IMR-90 (cell line): Measurements from ENCODE around the gene AGO3. TPM values are rescaled to one million over a fixed set of nuclear protein-coding genes. Genes with fewer than 3 reads are reported as not detected.

Experiments used
- ATAC-seq: fragments of 200-7000 bp; cut with Tn5 transposase; 2 replicates; pipeline ENCODE4 v1.9.1; 2020; ENCODE audit warnings: low read depth, mild to moderate bottlenecking, moderate library complexity
- BruUV-seq: library from RNA; stranded (reverse); fragments of 400-500 nt; replicated peaks from 2 replicates; lab custom pipeline; 2021; lab: Mats Ljungman, UMichigan
- CTCF ChIA-PET: fragments of 300-600 bp; formaldehyde crosslinking; extraction: SDS; loops from one replicate; lab custom pipeline; 2021; ENCODE audit warnings: antibody characterized with exemption; lab: Yijun Ruan, JAX
- POLR2A ChIA-PET: fragments of 300-600 bp; sonication (Branson Sonifier 250); formaldehyde crosslinking; loops from one replicate; lab custom pipeline; 2022; ENCODE audit warnings: antibody characterized with exemption; ENCODE audit not compliant: unreplicated experiment; lab: Charles Lee
- DNase-seq: peaks from one replicate; pipeline ENCODE4 v3.0.0; 2013
- H2AFZ ChIP-seq: replicated peaks from 2 replicates; pipeline ENCODE3; 2013; ENCODE audit warnings: low read length, mild to moderate bottlenecking; ENCODE audit not compliant: poor library complexity
- H2AK5ac ChIP-seq: 2 replicates; pipeline ENCODE4 v1.6.1; 2013; ENCODE audit warnings: low read depth, low read length, inconsistent platforms
- H2AK9ac ChIP-seq: replicated peaks from 2 replicates; pipeline ENCODE3; 2013; ENCODE audit warnings: mild to moderate bottlenecking, low read depth, low read length, moderate library complexity; ENCODE audit not compliant: poor library complexity
- H2BK120ac ChIP-seq: 2 replicates; pipeline ENCODE4 v1.6.1; 2013; ENCODE audit warnings: low read depth, low read length, inconsistent platforms
- H2BK15ac ChIP-seq: 3 replicates; pipeline ENCODE4 v1.6.1; 2013; ENCODE audit warnings: low read depth, low read length, inconsistent platforms
- H2BK20ac ChIP-seq: 2 replicates; pipeline ENCODE4 v1.6.1; 2013; ENCODE audit warnings: low read depth, mild to moderate bottlenecking, inconsistent platforms, low read length, moderate library complexity
- H2BK5ac ChIP-seq: 2 replicates; pipeline ENCODE4 v1.6.1; 2013; ENCODE audit warnings: mild to moderate bottlenecking, low read depth, low read length, inconsistent platforms; ENCODE audit not compliant: poor library complexity, severe bottlenecking
- H3K14ac ChIP-seq: replicated peaks from 2 replicates; pipeline ENCODE4 v1.6.1; 2013; ENCODE audit warnings: low read depth, low read length, inconsistent platforms
- H3K18ac ChIP-seq: 2 replicates; pipeline ENCODE4 v1.6.1; 2013; ENCODE audit warnings: low read depth, low read length, control low read depth
- H3K23ac ChIP-seq: 2 replicates; pipeline ENCODE4 v1.6.1; 2013; ENCODE audit warnings: low read depth, low read length, inconsistent platforms
- H3K27ac ChIP-seq: 2 replicates; pipeline ENCODE4 v1.5.1; 2013; ENCODE audit warnings: mild to moderate bottlenecking, control low read depth, low read length; ENCODE audit not compliant: insufficient read depth
- H3K27me3 ChIP-seq: 2 replicates; pipeline ENCODE4 v1.6.1; 2013; ENCODE audit warnings: low read length; ENCODE audit not compliant: control insufficient read depth, insufficient read depth
- H3K36me3 ChIP-seq: 2 replicates; pipeline ENCODE4 v1.6.1; 2013; ENCODE audit warnings: low read length, mixed read lengths; ENCODE audit not compliant: control insufficient read depth, insufficient read depth
- H3K4ac ChIP-seq: 2 replicates; pipeline ENCODE4 v1.6.1; 2013; ENCODE audit warnings: low read depth, low read length, inconsistent platforms
- H3K4me1 ChIP-seq: 2 replicates; pipeline ENCODE4 v1.6.1; 2013; ENCODE audit warnings: low read length, mixed read lengths; ENCODE audit not compliant: control insufficient read depth, insufficient read depth
- H3K4me2 ChIP-seq: 2 replicates; pipeline ENCODE4 v1.6.1; 2013; ENCODE audit warnings: low read depth, mild to moderate bottlenecking, control low read depth, low read length, moderate library complexity
- H3K4me3 ChIP-seq: 2 replicates; pipeline ENCODE4 v1.5.1; 2013; ENCODE audit warnings: low read depth, mild to moderate bottlenecking, control low read depth, low read length, moderate library complexity; ENCODE audit not compliant: insufficient read depth
- H3K56ac ChIP-seq: 2 replicates; pipeline ENCODE4 v1.6.1; 2013; ENCODE audit warnings: low read length, inconsistent platforms; ENCODE audit not compliant: insufficient read depth; ENCODE audit errors: extremely low read depth
- H3K79me1 ChIP-seq, 2 experiments: 2 replicates each; pipeline ENCODE4 v1.6.1; 2013; ENCODE audit warnings: low read length in 2 of 2, inconsistent platforms in 1 of 2, low read depth in 1 of 2
- H3K9ac ChIP-seq: 2 replicates; pipeline ENCODE4 v1.6.1; 2013; ENCODE audit warnings: low read depth, low read length, control low read depth
- H3K9me1 ChIP-seq: 2 replicates; pipeline ENCODE4 v1.6.1; 2013; ENCODE audit warnings: low read length, inconsistent platforms; ENCODE audit not compliant: insufficient read depth
- H3K9me3 ChIP-seq: 2 replicates; pipeline ENCODE4 v1.6.1; 2013; ENCODE audit warnings: low read length; ENCODE audit not compliant: control insufficient read depth, insufficient read depth
- H4K20me1 ChIP-seq: 2 replicates; pipeline ENCODE4 v1.6.1; 2013; ENCODE audit warnings: low read length, inconsistent platforms; ENCODE audit not compliant: insufficient read depth
- H4K5ac ChIP-seq: 2 replicates; pipeline ENCODE4 v1.6.1; 2013; ENCODE audit warnings: mild to moderate bottlenecking, low read depth, low read length, control low read depth
- H4K8ac ChIP-seq, 2 experiments: 2 replicates each; pipeline ENCODE4 v1.6.1; 2013; ENCODE audit warnings: low read depth in 2 of 2, low read length in 2 of 2, control low read depth in 1 of 2, inconsistent platforms in 1 of 2
- H4K91ac ChIP-seq: 2 replicates; pipeline ENCODE4 v1.6.1; 2013; ENCODE audit warnings: low read depth, low read length, inconsistent platforms; ENCODE audit not compliant: insufficient read depth
- BHLHE40 ChIP-seq: fragments of 150-350 bp; IDR thresholded peaks from 2 replicates; pipeline ENCODE4 v1.6.1; 2016; ENCODE audit warnings: mild to moderate bottlenecking, low read depth, low read length
- CEBPB ChIP-seq: IDR thresholded peaks from 2 replicates; pipeline ENCODE4 v1.6.1; 2012; ENCODE audit warnings: low read depth, low read length, improper control_type of control experiment
- CHD1 ChIP-seq: IDR thresholded peaks from 2 replicates; pipeline ENCODE4 v1.6.1; 2012; ENCODE audit warnings: low read depth, low read length, improper control_type of control experiment
- ELK1 ChIP-seq: fragments of 150-350 bp; IDR thresholded peaks from 2 replicates; pipeline ENCODE4 v1.6.1; 2016; ENCODE audit warnings: low read depth, mild to moderate bottlenecking, low read length, moderate library complexity, borderline replicate concordance
- FOS ChIP-seq: fragments of 150-350 bp; IDR thresholded peaks from 2 replicates; pipeline ENCODE4 v1.6.1; 2016; ENCODE audit warnings: low read depth, low read length
- MAFK ChIP-seq: IDR thresholded peaks from 2 replicates; pipeline ENCODE4 v1.6.1; 2012; ENCODE audit warnings: low read depth, low read length, improper control_type of control experiment
- MAZ ChIP-seq: IDR thresholded peaks from 2 replicates; pipeline ENCODE4 v1.6.1; 2012; ENCODE audit warnings: low read depth, mild to moderate bottlenecking, low read length, improper control_type of control experiment, moderate library complexity, borderline replicate concordance
- MXI1 ChIP-seq: IDR thresholded peaks from 2 replicates; pipeline ENCODE4 v1.6.1; 2012; ENCODE audit warnings: low read depth, mild to moderate bottlenecking, low read length, moderate library complexity, borderline replicate concordance
- NFE2L2 ChIP-seq: fragments of 150-350 bp; IDR thresholded peaks from 2 replicates; pipeline ENCODE4 v1.6.1; 2016; ENCODE audit warnings: low read depth, mild to moderate bottlenecking, low read length
- POLR2A ChIP-seq: IDR thresholded peaks from 2 replicates; pipeline ENCODE4 v1.6.1; 2012; ENCODE audit warnings: mild to moderate bottlenecking, low read depth, low read length
- RAD21 ChIP-seq: IDR thresholded peaks from 2 replicates; pipeline ENCODE4 v1.6.1; 2012; ENCODE audit warnings: low read length, improper control_type of control experiment
- RCOR1 ChIP-seq: IDR thresholded peaks from 2 replicates; pipeline ENCODE4 v1.6.1; 2012; ENCODE audit warnings: mild to moderate bottlenecking, low read length, improper control_type of control experiment; ENCODE audit not compliant: insufficient replicate concordance
- RFX5 ChIP-seq: IDR thresholded peaks from 2 replicates; pipeline ENCODE4 v1.8.0; 2012; ENCODE audit warnings: low read depth, mild to moderate bottlenecking, low read length, moderate library complexity
- SMC3 ChIP-seq: fragments of 150-350 bp; IDR thresholded peaks from 2 replicates; pipeline ENCODE4 v1.6.1; 2016; ENCODE audit warnings: low read depth, mild to moderate bottlenecking, antibody characterized with exemption, low read length, moderate library complexity
- USF2 ChIP-seq: fragments of 150-350 bp; IDR thresholded peaks from 2 replicates; pipeline ENCODE4 v1.6.1; 2017; ENCODE audit warnings: mild to moderate bottlenecking, antibody characterized with exemption, low read length, low read depth
- WGBS, 2 experiments: methylation state at CpG; one replicate each; pipeline versions ENCODE4 v1.1.5 to v1.1.7; 2013; ENCODE audit warnings: missing lambda C conversion rate in 2 of 2; ENCODE audit not compliant: insufficient read length in 1 of 2; ENCODE audit errors: extremely low coverage in 2 of 2; 5-methylcytosine and 5-hydroxymethylcytosine counted together
- dilution Hi-C: fragments of 300-500 bp; cut with HindIII; formaldehyde crosslinking; loops from one replicate; pipeline ENCODE4 v1.14.3; 2018; ENCODE audit warnings: low sequenced_read_pairs; ENCODE audit not compliant: unreplicated experiment
- in situ Hi-C: fragments of 300-500 bp; cut with MboI; formaldehyde crosslinking; loops from 3 replicates; pipeline ENCODE4 v1.14.3; 2019; ENCODE audit warnings: low sequenced_read_pairs, inconsistent platforms, mixed read lengths
- intact Hi-C: fragments of 100-400 bp; cut with micrococcal nuclease; formaldehyde crosslinking; loops from 2 replicates; pipeline ENCODE4 v1.10.0; 2022
- polyA plus RNA-seq, 3 experiments: library from polyadenylated mRNA; depleted of rRNA; stranded (reverse); fragments of >200 nt; gene quantifications; 2 replicates each; pipeline ENCODE4 v1.2.3, GENCODE V29; 2012; ENCODE audit warnings: low replicate concordance in 1 of 3
- total RNA-seq: library from RNA; depleted of rRNA; stranded (reverse); fragments of >200 nt; gene quantifications from 2 replicates; pipeline ENCODE4 v1.2.3, GENCODE V29; 2012
- TF ChIP-seq, protein P1 (sequence below): conservative IDR thresholded peaks from 2 replicates; pipeline ENCODE4 v1.5.1; 2012; ENCODE audit warnings: mild to moderate bottlenecking, low read depth, low read length, improper control_type of control experiment

The AGO3 gene
- total and polyA plus RNA-seq, 2 of the 4 experiments (the other 2 are of a cell fraction), result 8.9 to 25.6 TPM

DNA sequence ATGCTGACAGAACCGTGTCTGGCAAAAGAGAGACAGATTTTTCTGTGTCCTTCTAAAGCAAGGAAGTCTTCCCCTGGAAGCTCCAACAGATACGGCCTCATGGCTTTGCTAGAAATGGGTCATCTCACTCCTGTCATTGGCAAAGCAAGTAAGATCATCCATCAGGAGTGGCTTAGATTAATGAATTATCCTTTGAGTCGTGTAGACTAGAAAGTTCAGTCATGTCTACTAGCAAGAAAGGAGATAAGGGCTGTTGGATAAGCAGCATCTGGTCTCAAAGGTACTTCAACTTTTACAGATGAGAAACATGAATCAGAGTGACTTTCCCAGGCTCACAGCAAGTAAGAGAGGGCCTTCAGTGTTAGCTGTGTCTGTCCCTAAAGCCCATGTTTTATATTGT, 3.4 kb upstream of the AGO3 start:
- H3K23ac ChIP-seq, result no peak overlapping the region
- no peak overlapping the region for H2AFZ ChIP-seq
- no TSS peak for BruUV-seq
- no peak overlapping the region for H2BK5ac ChIP-seq
- ChIA-PET CTCF (no interaction called here), POLR2A (no interaction called here)
- DNase-seq (no peak), ATAC-seq (no peak)
- H3K9ac ChIP-seq, result no peak overlapping the region
- H3K4me3 ChIP-seq, result no peak overlapping the region
- H2BK20ac ChIP-seq, result no peak overlapping the region
- no peak overlapping the region for H4K5ac ChIP-seq
- no peak overlapping the region for H3K18ac ChIP-seq
- no peak overlapping the region for H3K14ac ChIP-seq
- H3K79me1 ChIP-seq, result peaks cover 4 to 14% of the 10 kb centered on the region in 2 experiments; a peak in 3 of 4 replicates
- no peaks in the 10 kb centered on the region; the same call in 1 of the 2 replicates for H3K36me3 ChIP-seq
- no peak overlapping the region for H2BK120ac ChIP-seq
- no peak overlapping the region for H2AK5ac ChIP-seq
- no peaks in the 10 kb centered on the region for H4K20me1 ChIP-seq
- TF ChIP-seq CEBPB (no peak), ELK1 (no peak), RAD21 (no peak), MAFK (no peak), NFE2L2 (no peak), SMC3 (no peak), MXI1 (no peak), FOS (no peak), RFX5 (no peak), USF2 (no peak), CHD1 (no peak), RCOR1 (no peak), MAZ (no peak), POLR2A (no peak), BHLHE40 (no peak)
- TF ChIP-seq, protein P1, sequence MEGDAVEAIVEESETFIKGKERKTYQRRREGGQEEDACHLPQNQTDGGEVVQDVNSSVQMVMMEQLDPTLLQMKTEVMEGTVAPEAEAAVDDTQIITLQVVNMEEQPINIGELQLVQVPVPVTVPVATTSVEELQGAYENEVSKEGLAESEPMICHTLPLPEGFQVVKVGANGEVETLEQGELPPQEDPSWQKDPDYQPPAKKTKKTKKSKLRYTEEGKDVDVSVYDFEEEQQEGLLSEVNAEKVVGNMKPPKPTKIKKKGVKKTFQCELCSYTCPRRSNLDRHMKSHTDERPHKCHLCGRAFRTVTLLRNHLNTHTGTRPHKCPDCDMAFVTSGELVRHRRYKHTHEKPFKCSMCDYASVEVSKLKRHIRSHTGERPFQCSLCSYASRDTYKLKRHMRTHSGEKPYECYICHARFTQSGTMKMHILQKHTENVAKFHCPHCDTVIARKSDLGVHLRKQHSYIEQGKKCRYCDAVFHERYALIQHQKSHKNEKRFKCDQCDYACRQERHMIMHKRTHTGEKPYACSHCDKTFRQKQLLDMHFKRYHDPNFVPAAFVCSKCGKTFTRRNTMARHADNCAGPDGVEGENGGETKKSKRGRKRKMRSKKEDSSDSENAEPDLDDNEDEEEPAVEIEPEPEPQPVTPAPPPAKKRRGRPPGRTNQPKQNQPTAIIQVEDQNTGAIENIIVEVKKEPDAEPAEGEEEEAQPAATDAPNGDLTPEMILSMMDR, result no peak
- H3K56ac ChIP-seq, result no peak overlapping the region
- no peak overlapping the region for H3K4ac ChIP-seq
- in situ Hi-C loops, result no loop called here
- H3K27ac ChIP-seq, result no peak overlapping the region
- no peak overlapping the region for H2BK15ac ChIP-seq
- H2AK9ac ChIP-seq, result no peak overlapping the region
- intact Hi-C loops, result no loop called here
- 80% methylated on average over 1 of the region's 3 CpGs; no CpG with 5 or more reads in 1 of the 2 experiments for WGBS, 2 experiments
- dilution Hi-C loops, result no loop called here
- H4K91ac ChIP-seq, result no peak overlapping the region
- no peak overlapping the region for H4K8ac ChIP-seq
- H3K4me1 ChIP-seq, result no peaks in the 10 kb centered on the region
- no peak overlapping the region for H3K4me2 ChIP-seq
- H3K27me3 ChIP-seq, result no peaks in the 10 kb centered on the region
- no peaks in the 10 kb centered on the region for H3K9me1 ChIP-seq
- H3K9me3 ChIP-seq, result no peaks in the 10 kb centered on the region
